GM12801 (cell line): ENCODE results near the gene EQTN.

Source experiments
- CTCF ChIP-seq: IDR thresholded peaks from one replicate; pipeline ENCODE4 v1.5.1; 2011; ENCODE audit warnings: control low read depth; ENCODE audit not compliant: insufficient read length; ENCODE audit errors: extremely low read depth

EQTN gene

GRCh38 chr9:27293996-27294395, 3.0 kb downstream of the EQTN start:
- no peak for TF ChIP-seq CTCF

GRCh38 chr9:27292659-27293405, 4.1 kb downstream of the EQTN start:
- no peak for TF ChIP-seq CTCF

- TF ChIP-seq CTCF: no peak
These were observed 5.7 kb downstream of the EQTN start for GRCh38 chr9:27291292-27291691.

- no peak for TF ChIP-seq CTCF
These were observed 14.7 kb downstream of the EQTN start for GRCh38 chr9:27282269-27282668.

GRCh38 chr9:27280860-27281259, 16.1 kb downstream of the EQTN start:
- no peak for TF ChIP-seq CTCF

- no peak for TF ChIP-seq CTCF
These were observed 16.7 kb downstream of the EQTN start for GRCh38 chr9:27280249-27280648.

GRCh38 chr9:27279611-27280010, 17.3 kb downstream of the EQTN start:
- TF ChIP-seq CTCF: no peak
